GM12874 (cell line): ENCODE data around the gene C8G.

Source experiments
- TF ChIP-seq, protein P1 (sequence below): IDR thresholded peaks from 2 replicates; pipeline ENCODE4 v1.5.1; 2011; ENCODE audit warnings: low read depth, mild to moderate bottlenecking, control low read depth, low read length, moderate library complexity; ENCODE audit not compliant: insufficient read depth

Gene C8G

DNA sequence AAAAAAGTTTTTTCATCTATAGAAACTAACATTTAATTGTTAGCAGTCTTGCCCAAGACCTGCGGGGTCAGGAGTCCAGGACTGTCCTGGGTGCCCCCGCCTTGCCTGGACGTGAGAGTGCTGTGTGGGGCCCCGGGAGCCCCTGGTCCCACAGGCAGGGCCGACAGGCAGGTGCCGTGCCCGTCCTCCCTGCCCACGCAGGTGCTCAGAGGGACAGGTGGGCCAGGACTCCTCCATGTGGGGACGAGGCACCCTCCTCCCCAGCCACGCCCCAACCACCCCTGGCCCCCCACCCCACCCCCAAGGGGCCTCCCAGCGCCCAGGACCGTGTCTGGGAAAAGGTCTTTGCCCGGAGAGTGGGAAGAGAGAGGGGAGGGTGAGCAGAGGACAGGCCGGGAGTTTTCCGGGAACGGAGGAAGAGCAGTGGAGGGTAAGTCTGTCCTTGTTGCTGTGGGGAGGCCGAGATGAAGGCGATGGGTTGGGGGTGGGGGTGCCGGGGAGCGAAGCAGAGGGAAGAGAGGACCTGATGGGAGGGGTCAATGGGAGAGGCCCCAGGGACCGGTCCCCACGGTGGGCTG, 4.3 kb downstream of the C8G start:
- TF ChIP-seq, protein P1, sequence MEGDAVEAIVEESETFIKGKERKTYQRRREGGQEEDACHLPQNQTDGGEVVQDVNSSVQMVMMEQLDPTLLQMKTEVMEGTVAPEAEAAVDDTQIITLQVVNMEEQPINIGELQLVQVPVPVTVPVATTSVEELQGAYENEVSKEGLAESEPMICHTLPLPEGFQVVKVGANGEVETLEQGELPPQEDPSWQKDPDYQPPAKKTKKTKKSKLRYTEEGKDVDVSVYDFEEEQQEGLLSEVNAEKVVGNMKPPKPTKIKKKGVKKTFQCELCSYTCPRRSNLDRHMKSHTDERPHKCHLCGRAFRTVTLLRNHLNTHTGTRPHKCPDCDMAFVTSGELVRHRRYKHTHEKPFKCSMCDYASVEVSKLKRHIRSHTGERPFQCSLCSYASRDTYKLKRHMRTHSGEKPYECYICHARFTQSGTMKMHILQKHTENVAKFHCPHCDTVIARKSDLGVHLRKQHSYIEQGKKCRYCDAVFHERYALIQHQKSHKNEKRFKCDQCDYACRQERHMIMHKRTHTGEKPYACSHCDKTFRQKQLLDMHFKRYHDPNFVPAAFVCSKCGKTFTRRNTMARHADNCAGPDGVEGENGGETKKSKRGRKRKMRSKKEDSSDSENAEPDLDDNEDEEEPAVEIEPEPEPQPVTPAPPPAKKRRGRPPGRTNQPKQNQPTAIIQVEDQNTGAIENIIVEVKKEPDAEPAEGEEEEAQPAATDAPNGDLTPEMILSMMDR: no peak

GRCh38 chr9:136949817-136950655, 5.0 kb downstream of the C8G start:
- TF ChIP-seq, protein P1: peak; percentile 47

DNA sequence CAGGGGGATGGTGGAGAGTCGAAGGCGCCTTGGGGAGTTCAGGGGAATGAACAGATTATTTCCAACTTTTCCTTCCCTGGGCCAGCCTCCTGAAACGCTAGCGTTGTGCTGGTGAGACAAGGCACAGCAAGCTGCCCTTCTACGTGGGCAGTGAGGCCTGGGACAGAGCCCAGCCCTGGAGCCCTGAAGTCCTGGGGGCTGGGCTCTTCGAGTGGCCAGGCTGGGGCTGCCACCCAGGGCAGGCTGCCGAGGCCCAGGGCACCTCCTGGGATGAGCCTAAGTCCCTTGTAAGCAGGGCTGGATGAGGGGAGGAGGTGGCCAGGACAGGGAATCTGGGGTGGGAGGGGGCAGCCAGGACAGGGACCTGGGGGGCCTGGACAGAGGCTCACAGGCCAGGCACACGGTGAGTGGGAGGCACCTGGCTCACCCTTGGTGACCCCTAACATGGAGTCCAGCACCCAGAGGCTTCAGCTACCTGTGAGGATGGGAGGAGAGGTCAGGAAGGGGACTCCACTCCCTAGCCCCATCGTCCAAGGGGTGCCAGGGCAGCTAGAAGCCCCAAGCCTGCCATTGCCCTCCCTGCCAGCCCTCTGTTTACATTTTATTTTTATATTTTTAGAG, 5.7 kb downstream of the C8G start:
- TF ChIP-seq, protein P1: no peak

GRCh38 chr9:136951541-136952320, 6.7 kb downstream of the C8G start, which contains the start of gene LCN12:
Gene LCN12, plus strand, starts transcription at chr9:136952273. Its CDS starts 55 bp downstream, at chr9:136952328.
- TF ChIP-seq, protein P1: no peak

DNA sequence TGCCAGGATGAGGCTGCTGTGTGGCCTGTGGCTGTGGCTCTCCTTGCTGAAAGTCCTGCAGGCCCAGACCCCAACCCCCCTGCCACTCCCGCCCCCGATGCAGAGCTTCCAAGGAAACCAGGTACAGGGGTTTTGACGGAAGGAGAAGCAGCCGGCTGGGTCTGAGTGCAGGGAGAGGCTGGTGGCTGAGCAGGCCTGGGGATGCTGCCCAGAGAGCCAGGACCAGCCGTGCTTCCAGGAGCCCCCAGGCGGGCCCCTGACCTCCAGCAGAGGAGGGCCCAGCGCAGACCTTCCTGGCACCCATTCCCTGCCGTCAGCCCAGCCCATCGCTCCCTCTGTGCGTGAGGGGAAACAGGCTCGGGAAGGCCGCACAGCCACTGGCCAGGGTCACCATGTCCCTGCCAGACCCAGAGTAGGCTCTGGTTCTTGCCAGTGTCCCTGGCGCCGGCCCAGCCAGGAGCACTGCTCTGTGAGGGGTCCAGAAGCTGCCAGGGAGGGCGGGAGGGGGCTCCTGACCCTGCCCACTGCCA, 7.3 kb downstream of the C8G start:
- TF ChIP-seq, protein P1: no peak

- TF ChIP-seq, protein P1: no peak
Measured at GRCh38 chr9:136952876-136953770, 8.1 kb downstream of the C8G start.
